Measurements from ENCODE around the gene P2RX7.

P2RX7 gene

GRCh38 chr12:121108492-121108891, 24.2 kb upstream of the P2RX7 start:
- FAIRE-seq (no peak), DNase-seq (ENCODE audit: extremely low spot score, insufficient read length, low read depth) (no peak)

GRCh38 chr12:121110211-121110940, 22.3 kb upstream of the P2RX7 start:
- FAIRE-seq: peak; percentile 89

GRCh38 chr12:121111684-121112083, 21.0 kb upstream of the P2RX7 start:
- FAIRE-seq: no peak
- DNase-seq (ENCODE audit: extremely low spot score, insufficient read length, low read depth): no peak

More at GRCh38 chr12:121110211-121110940, 22.3 kb upstream of the P2RX7 start:
- DNase-seq (ENCODE audit: extremely low spot score, insufficient read length, low read depth): peak; percentile 54

- no peak for FAIRE-seq
Measured at GRCh38 chr12:121112496-121112895, 20.2 kb upstream of the P2RX7 start.

GRCh38 chr12:121113057-121113456, 19.6 kb upstream of the P2RX7 start:
- DNase-seq (ENCODE audit: extremely low spot score, insufficient read length, low read depth): no peak
- no peak for FAIRE-seq

More at GRCh38 chr12:121112496-121112895, 20.2 kb upstream of the P2RX7 start:
- DNase-seq (ENCODE audit: extremely low spot score, insufficient read length, low read depth): no peak

GRCh38 chr12:121114019-121114639, 18.5 kb upstream of the P2RX7 start:
- DNase-seq (ENCODE audit: extremely low spot score, insufficient read length, low read depth) (no peak), FAIRE-seq (no peak)

GRCh38 chr12:121114806-121115205, 17.9 kb upstream of the P2RX7 start:
- FAIRE-seq: no peak
- no peak for DNase-seq (ENCODE audit: extremely low spot score, insufficient read length, low read depth)

GRCh38 chr12:121115530-121115929, 17.1 kb upstream of the P2RX7 start:
- no peak for DNase-seq (ENCODE audit: extremely low spot score, insufficient read length, low read depth)
- FAIRE-seq: no peak

- no peak for FAIRE-seq
Measured at GRCh38 chr12:121116318-121117225, 16.1 kb upstream of the P2RX7 start.

GRCh38 chr12:121117226-121117777, 15.4 kb upstream of the P2RX7 start:
- DNase-seq (ENCODE audit: extremely low spot score, insufficient read length, low read depth): no peak
- no peak for FAIRE-seq

More at GRCh38 chr12:121116318-121117225, 16.1 kb upstream of the P2RX7 start:
- DNase-seq (ENCODE audit: extremely low spot score, insufficient read length, low read depth): no peak

- DNase-seq (ENCODE audit: extremely low spot score, insufficient read length, low read depth): no peak
- FAIRE-seq: no peak
Measured at GRCh38 chr12:121120323-121120722, 12.4 kb upstream of the P2RX7 start.

- FAIRE-seq (no peak), DNase-seq (ENCODE audit: extremely low spot score, insufficient read length, low read depth) (no peak)
Measured at GRCh38 chr12:121120989-121121755, 11.5 kb upstream of the P2RX7 start.

GRCh38 chr12:121121805-121122204, 10.9 kb upstream of the P2RX7 start:
- DNase-seq (ENCODE audit: extremely low spot score, insufficient read length, low read depth) (no peak), FAIRE-seq (no peak)

- DNase-seq (ENCODE audit: extremely low spot score, insufficient read length, low read depth) (no peak), FAIRE-seq (no peak)
Measured at GRCh38 chr12:121123488-121123887, 9.2 kb upstream of the P2RX7 start.

GRCh38 chr12:121124402-121125109, 8.1 kb upstream of the P2RX7 start:
- no peak for DNase-seq (ENCODE audit: extremely low spot score, insufficient read length, low read depth)
- FAIRE-seq: peak; percentile 73

GRCh38 chr12:121127501-121127900, 5.2 kb upstream of the P2RX7 start:
- DNase-seq (ENCODE audit: extremely low spot score, insufficient read length, low read depth) (no peak), FAIRE-seq (no peak)

- peak; percentile 55 for DNase-seq (ENCODE audit: extremely low spot score, insufficient read length, low read depth)
- peak; percentile 99 for FAIRE-seq
Measured at GRCh38 chr12:121128908-121129810, 3.5 kb upstream of the P2RX7 start.

GRCh38 chr12:121129811-121130147, 2.9 kb upstream of the P2RX7 start:
- FAIRE-seq (no peak), DNase-seq (ENCODE audit: extremely low spot score, insufficient read length, low read depth) (no peak)
